ENCODE data around the gene ESPNL. TPM values are rescaled to one million over a fixed set of nuclear protein-coding genes. Genes with fewer than 3 reads are reported as not detected.

ESPNL gene
- total and polyA plus RNA-seq, 2 of the 4 experiments (the other 2 are of a cell fraction): 2.0 TPM

DNA sequence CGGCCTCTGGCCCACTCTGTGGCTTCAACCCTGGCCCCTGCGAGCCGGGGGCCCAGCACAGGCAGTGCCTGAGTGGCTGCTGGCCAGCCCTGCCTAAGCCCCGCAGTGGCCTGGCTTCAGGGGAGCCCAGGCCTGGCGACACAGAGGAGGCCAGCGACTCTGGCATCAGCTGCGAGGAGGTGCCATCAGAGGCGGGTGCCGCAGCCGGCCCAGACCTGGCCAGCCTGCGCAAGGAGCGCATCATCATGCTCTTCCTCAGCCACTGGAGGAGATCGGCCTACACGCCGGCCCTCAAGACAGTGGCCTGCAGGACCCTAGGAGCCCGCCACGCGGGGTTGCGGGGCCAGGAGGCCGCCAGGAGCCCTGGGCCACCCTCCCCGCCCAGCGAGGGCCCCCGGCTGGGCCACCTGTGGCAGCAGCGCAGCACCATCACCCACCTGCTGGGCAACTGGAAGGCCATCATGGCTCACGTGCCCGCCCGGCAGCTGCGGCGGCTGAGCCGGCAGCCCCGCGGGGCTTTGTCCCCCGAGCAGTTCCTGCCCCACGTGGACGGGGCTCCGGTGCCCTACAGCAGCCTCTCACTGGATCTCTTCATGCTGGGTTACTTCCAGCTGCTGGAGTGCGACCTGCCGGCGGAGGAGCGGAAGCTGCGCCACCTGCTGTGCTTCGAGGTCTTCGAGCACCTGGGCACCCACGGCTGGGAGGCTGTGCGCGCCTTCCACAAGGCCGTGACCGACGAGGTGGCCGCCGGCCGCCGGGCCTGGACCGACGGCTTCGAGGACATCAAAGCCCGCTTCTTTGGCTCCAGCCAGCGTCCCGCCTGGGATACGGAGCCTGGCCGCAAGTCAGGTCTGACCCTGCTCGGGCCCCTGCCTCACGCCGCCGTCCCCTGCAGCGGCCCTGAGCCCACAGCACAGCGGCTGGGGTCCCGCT is 30.8 kb downstream of the ESPNL start:
- H2AK5ac ChIP-seq (ENCODE audit: low read depth, low read length): no peak overlapping the region
- H3K14ac ChIP-seq (replicated peaks; ENCODE audit: low read depth, low read length): no peak overlapping the region
- H3K9me3 ChIP-seq (ENCODE audit: control insufficient read depth, insufficient read depth, low read length): no peaks in the 10 kb centered on the region
- no peak overlapping the region for H3K27ac ChIP-seq (ENCODE audit: insufficient read depth, low read length)
- no peak overlapping the region for H3K4me2 ChIP-seq (ENCODE audit: low read depth, low read length)
- WGBS, 2 experiments (ENCODE audit: extremely low coverage in 2 of 2, insufficient read length in 1 of 2): 93% methylated on average over 20 of the region's 68 CpGs; no CpG with 5 or more reads in 1 of the 2 experiments
- no peak overlapping the region for H3K9ac ChIP-seq (ENCODE audit: low read depth, low read length)
- H2AFZ ChIP-seq (replicated peaks; ENCODE audit: low read length, poor library complexity): no peak overlapping the region
- intact Hi-C loops (cut with micrococcal nuclease) (no loop called here), dilution Hi-C loops (cut with HindIII; ENCODE audit: low sequenced_read_pairs, unreplicated experiment) (no loop called here), in situ Hi-C loops (cut with MboI; ENCODE audit: low sequenced_read_pairs) (no loop called here)
- H3K4me1 ChIP-seq (ENCODE audit: control insufficient read depth, insufficient read depth, low read length): peaks cover 6% of the 10 kb centered on the region
- H3K27me3 ChIP-seq (ENCODE audit: control insufficient read depth, insufficient read depth, low read length): no peaks in the 10 kb centered on the region
- H3K23ac ChIP-seq (ENCODE audit: low read depth, low read length): no peak overlapping the region
- ChIA-PET CTCF (no interaction called here), POLR2A (ENCODE audit: unreplicated experiment) (no interaction called here)
- ATAC-seq (ENCODE audit: low read depth) (no peak), DNase-seq (no peak)
- H3K56ac ChIP-seq (ENCODE audit: extremely low read depth, insufficient read depth, low read length): no peak overlapping the region
- H3K36me3 ChIP-seq (ENCODE audit: control insufficient read depth, insufficient read depth, low read length): no peaks in the 10 kb centered on the region
- no peak overlapping the region for H4K8ac ChIP-seq (ENCODE audit: low read depth in 2 of 2, low read length in 2 of 2)
- no peak overlapping the region for H3K4me3 ChIP-seq (ENCODE audit: insufficient read depth, low read depth, low read length)
- no peak overlapping the region for H2BK15ac ChIP-seq (ENCODE audit: low read depth, low read length)
- no peak overlapping the region for H4K5ac ChIP-seq (ENCODE audit: low read depth, low read length)
- H2AK9ac ChIP-seq (replicated peaks; ENCODE audit: low read depth, low read length, poor library complexity): no peak overlapping the region
- H3K9me1 ChIP-seq (ENCODE audit: insufficient read depth, low read length): no peaks in the 10 kb centered on the region; the same call in 1 of the 2 replicates
- no peak overlapping the region for H2BK120ac ChIP-seq (ENCODE audit: low read depth, low read length)
- H4K91ac ChIP-seq (ENCODE audit: insufficient read depth, low read depth, low read length): no peak overlapping the region
- H3K79me1 ChIP-seq (ENCODE audit: low read depth in 1 of 2, low read length in 2 of 2): no peaks in the 10 kb centered on the region
- H3K18ac ChIP-seq (ENCODE audit: low read depth, low read length): no peak overlapping the region
- no TSS peak for BruUV-seq (replicated peaks)
- no peaks in the 10 kb centered on the region for H4K20me1 ChIP-seq (ENCODE audit: insufficient read depth, low read length)
- no peak overlapping the region for H2BK5ac ChIP-seq (ENCODE audit: low read depth, low read length, poor library complexity, severe bottlenecking)
- no peak overlapping the region for H2BK20ac ChIP-seq (ENCODE audit: low read depth, low read length)
- H3K4ac ChIP-seq (ENCODE audit: low read depth, low read length): no peak overlapping the region
- TF ChIP-seq, protein P1, sequence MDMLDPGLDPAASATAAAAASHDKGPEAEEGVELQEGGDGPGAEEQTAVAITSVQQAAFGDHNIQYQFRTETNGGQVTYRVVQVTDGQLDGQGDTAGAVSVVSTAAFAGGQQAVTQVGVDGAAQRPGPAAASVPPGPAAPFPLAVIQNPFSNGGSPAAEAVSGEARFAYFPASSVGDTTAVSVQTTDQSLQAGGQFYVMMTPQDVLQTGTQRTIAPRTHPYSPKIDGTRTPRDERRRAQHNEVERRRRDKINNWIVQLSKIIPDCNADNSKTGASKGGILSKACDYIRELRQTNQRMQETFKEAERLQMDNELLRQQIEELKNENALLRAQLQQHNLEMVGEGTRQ (IDR thresholded peaks at IDR 0.05; ENCODE audit: low read depth, low read length): no peak
- TF ChIP-seq MAFK (IDR thresholded peaks at IDR 0.05; ENCODE audit: low read depth, low read length) (no peak), POLR2A (IDR thresholded peaks at IDR 0.05; ENCODE audit: low read depth, low read length) (no peak), NFE2L2 (IDR thresholded peaks at IDR 0.05; ENCODE audit: low read depth, low read length) (no peak), SMC3 (IDR thresholded peaks at IDR 0.05; ENCODE audit: low read depth, low read length) (no peak), RCOR1 (IDR thresholded peaks at IDR 0.05; ENCODE audit: insufficient replicate concordance, low read length) (no peak), MAZ (IDR thresholded peaks at IDR 0.05; ENCODE audit: borderline replicate concordance, low read depth, low read length) (no peak), CEBPB (IDR thresholded peaks at IDR 0.05; ENCODE audit: low read depth, low read length) (no peak), RAD21 (IDR thresholded peaks at IDR 0.05; ENCODE audit: low read length) (no peak), FOS (IDR thresholded peaks at IDR 0.05; ENCODE audit: low read depth, low read length) (no peak), RFX5 (IDR thresholded peaks at IDR 0.05; ENCODE audit: low read depth, low read length) (no peak), CHD1 (IDR thresholded peaks at IDR 0.05; ENCODE audit: low read depth, low read length) (no peak), BHLHE40 (IDR thresholded peaks at IDR 0.05; ENCODE audit: low read depth, low read length) (no peak), MXI1 (IDR thresholded peaks at IDR 0.05; ENCODE audit: borderline replicate concordance, low read depth, low read length) (no peak)
- TF ChIP-seq, protein P2, sequence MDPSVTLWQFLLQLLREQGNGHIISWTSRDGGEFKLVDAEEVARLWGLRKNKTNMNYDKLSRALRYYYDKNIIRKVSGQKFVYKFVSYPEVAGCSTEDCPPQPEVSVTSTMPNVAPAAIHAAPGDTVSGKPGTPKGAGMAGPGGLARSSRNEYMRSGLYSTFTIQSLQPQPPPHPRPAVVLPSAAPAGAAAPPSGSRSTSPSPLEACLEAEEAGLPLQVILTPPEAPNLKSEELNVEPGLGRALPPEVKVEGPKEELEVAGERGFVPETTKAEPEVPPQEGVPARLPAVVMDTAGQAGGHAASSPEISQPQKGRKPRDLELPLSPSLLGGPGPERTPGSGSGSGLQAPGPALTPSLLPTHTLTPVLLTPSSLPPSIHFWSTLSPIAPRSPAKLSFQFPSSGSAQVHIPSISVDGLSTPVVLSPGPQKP (IDR thresholded peaks at IDR 0.05; ENCODE audit: borderline replicate concordance, low read depth, low read length): no peak

All from IMR-90 (cell line).